NCI-H2171 treated with DMSO at 0.1 percent for 48 hours (cell line): ENCODE data around the gene EZH2.

Experiments used
- DNase-seq: peaks from one replicate; lab custom pipeline; 2025; lab: John Stamatoyannopoulos, UW

Gene EZH2

DNA sequence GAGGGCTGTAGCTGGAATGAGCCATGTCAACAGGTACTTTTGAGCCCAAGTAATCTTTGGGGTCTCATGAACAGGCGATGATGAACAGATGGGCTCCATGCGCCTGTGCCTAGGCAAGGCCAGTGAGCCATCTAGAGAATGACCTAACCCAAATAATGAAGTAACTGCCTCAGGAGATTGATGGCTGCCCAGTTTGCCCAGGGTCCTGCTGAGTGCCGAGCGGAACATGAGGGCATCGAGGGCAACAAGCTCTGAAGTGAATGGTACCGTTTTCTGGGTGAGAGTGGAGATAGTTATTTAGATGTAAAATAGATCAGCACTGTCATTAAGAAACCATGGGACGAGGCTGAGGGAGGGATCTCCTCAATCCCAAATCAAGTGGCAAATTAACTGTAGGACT, 77.9 kb downstream of the EZH2 start:
- DNase-seq = no peak

DNA sequence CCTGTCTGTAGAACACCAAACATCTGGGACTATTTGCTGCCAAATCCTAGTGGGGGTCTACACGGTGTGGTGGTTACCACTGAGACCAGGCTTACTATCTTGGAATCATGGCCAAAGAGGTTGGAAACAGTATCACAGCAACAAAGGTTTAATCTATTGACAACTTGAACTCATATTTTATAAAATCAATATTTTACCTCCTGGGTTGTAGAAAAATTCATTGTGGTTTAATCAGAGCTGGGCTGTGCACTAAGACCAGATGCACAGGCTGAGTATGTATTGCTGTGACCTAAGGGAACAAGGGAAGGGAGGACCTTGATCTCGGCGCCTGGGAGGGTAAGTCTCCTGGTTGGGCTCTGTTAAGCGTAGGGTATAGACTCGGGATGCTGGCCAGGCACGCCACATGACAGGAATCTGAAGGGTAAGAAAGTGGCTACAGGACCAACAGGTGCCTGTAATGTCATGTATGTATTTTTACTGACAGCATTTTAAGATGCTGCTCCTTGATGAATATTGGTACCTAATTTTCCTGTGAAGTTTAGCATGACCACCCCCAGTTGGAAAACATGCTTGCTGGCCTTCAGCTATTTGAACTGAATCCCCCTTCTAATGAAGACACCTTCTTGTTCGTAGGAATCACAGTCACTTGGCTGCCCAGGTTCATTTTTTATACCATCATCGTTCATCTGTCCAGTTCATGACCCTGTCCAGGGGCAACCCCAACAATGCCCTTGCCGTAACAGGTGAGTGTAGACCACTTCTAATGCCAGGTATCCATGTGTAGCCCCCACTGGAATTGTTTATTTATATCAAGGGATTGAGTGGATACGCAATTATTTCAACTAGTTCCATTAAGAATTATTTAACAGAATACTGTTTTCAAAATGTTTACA, 79.5 kb downstream of the EZH2 start:
- DNase-seq = no peak

DNA sequence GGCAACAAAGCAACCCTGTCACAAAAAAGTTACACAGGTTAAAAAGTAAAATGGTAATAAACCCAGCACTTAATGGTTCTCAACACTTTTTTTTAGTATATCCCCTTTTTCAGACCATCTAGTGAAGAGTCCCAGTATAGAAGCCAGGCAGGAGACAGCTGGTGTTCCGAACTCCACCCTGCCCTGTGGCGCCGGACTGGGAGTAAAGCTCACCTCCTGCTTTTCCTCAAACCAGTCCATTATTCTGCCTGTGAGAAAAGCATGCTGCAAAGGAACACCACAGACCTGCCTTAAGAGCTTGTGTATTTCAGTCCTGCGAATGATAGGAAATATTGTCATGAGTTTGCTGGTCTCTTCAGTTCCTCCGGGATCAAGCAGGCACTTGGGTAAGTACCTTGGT, 81.0 kb downstream of the EZH2 start:
- DNase-seq = no peak

DNA sequence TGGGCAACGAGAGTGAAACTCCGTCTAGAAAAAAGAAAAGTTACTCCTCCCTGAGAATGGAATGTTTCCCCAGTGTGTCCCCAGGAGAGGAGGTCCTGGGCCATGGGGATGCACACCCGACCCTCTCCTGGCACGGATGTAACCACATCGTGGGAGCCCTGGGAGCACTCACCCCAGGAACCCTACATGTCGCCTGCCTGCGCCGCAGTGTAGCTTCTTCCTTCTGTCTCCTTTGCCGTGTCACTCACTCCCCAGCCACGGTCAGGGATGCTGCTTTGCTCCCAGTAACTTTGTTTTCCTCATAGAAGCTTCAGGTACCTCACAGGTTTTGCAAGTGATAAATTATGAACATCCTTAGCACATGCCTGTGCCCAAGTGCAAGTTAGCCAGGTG, 82.0 kb downstream of the EZH2 start:
- DNase-seq = no peak

DNA sequence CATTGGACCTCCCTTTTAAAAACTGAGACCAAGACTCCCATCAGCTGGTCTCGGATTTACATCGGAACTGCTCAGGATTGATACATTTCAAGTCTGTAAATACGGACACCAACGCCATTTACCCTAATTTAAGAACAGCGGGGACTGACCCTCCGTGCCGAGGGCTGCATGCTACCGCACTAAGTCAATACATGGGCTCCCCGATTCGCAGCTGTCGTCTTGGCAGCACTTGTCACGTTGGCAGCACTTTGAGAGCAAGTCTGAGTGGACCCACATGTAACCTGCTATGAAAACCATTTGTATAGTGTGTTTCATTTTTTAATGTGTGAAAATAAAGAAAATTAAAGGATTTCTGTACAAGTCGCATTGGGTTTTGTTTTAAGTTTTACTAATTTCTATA, 83.4 kb downstream of the EZH2 start:
- DNase-seq = no peak

DNA sequence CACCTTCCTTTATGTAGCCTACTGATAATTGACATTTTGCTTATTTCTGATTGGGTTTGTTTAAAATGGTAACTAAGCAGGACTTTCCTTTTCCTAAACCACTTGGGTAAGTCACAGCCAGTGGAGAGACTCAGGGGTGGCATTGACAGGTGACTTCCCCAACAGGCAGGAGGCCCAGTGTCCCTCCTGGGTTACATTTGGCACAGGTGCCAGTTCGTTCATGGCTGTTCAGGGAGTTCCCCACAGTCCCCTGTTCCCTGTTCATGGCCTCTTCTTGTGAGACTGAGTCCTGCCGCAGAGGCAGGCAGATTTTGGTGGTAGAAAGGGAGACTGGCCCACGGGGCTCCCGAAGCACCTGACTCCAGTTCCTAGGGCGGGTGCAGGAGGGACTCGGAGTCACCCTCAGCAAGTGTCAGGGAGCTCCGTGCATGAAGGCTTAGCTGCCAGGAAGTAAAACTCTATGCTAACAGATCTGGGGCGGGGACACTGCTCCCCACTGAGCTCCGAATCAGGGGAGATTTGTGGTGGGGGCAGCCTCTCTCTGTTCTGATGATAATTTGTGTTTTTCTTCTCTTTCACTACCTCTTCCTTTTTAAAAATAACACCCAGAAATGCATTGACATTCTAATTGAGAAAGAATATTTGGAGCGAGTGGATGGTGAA, 84.1 kb downstream of the EZH2 start:
- DNase-seq = no peak

DNA sequence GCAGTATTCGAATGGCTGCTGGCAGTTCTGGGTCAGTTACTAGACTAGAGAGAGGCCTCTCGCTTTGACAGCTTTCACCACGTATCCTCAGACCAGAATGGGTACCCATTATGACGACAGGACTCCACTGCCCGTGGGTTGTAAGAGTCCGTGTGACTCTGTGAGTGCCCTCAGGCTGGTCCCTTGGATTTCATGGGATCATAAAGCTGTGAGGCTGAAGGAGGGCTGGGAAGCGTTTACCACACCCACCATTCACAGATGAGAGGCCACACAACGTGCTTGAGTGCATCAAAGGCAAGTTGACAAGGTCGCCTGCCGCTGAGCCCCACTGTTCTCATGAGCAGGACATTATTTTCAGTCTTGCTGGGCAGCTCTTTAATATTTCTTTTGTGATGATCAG, 87.2 kb downstream of the EZH2 start:
- no peak for DNase-seq

DNA sequence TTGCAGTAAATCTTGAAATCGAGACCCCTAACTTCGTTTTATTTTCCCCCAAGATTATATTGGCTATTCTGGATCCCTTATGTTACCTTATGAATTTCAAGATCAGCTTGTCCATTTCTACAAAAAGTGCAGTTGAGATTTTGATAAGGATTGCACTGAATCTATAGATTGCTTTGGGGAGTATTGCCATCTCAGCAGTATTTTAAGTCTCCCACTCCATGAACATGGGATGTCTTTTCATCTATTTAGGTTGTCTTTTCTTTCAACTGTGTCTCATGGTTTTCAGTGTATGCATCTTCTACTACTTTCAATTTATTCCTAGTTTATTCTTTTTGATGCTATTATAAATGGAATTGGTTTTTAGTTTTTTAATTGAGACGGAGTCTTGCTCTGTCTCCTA, 89.6 kb downstream of the EZH2 start:
- no peak for DNase-seq

DNA sequence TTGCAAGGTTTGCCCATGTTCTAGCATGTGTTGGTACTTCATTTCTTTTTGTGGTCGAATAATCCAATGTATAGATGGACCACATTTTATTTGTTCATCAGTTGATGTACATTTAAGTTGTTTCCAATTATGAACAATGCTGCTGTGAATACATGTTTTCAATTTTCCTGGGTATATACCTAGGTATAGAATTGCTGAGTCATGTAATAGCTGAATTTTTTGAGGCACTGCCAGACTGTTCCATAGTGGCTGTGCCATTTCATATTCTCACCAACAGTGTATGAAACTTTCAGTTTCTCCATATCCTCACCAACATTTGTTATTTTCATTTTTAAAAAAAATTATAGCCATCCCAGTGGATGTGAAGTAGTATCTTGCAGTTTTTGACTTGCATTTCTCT, 90.5 kb downstream of the EZH2 start:
- no peak for DNase-seq

DNA sequence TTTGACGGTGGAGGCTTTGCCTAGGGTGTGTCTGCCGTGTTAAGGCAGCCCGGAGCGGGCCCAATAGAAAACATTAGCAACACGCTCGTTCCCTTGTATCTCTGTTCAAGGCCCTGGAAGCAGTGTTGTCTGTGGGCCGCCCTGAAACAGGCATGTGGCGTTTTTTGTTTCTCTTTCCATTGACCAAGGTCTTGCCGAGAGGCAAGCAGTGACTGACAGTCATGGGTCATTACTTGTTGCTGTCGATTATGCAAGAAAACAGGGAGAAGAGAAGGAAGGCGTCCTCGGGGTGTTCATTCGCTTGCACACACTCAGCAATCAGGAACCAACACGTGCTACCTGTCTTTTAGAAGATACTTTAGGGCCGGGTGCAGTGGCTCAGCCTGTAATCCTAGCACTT, 92.5 kb downstream of the EZH2 start:
- DNase-seq = no peak

DNA sequence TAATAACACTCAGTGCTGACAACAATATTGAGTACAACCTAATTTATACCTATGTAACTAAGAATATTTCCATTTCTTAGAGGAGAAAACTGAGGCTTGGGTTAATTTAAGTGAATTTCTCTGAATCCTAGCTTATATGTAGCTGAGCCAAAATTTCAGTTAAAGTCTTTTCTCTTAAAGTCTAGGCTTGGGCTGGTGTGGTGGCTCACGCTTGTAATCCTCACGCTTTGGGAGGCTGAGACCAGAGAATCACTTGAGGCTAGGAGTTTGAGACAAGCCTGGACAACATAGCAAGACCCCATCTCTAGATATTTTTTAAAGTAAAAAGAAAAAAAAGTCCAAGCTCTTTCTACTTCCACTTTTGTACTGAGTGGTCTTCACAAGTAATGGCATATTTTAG, 93.2 kb downstream of the EZH2 start:
- no peak for DNase-seq

DNA sequence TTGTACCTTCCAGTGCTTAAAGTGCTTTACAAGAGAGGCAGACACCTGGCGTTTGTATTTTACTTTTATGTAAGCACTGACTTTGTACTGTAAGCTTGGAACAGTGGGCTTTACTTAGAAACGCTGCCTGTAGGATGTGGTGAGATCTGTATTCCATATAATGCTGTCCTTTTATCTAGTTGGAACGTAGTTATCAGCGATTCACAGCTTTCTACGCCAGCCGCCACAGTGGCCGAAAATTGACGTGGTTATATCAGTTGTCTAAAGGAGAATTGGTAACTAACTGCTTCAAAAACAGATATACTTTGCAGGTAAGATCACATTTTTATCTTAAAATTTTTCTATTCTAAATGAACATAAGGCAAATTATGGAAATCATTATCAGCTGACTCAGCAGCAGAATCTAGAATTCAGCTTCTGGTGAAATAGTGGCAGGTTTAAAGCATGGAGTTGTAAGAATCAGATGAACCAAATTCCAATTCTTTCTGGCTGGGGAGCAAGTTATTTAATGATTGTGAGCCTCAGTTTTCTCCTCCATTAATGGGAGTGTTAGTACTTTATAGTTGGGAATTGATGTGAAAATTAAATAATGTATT, 93.9 kb downstream of the EZH2 start:
- no peak for DNase-seq

DNA sequence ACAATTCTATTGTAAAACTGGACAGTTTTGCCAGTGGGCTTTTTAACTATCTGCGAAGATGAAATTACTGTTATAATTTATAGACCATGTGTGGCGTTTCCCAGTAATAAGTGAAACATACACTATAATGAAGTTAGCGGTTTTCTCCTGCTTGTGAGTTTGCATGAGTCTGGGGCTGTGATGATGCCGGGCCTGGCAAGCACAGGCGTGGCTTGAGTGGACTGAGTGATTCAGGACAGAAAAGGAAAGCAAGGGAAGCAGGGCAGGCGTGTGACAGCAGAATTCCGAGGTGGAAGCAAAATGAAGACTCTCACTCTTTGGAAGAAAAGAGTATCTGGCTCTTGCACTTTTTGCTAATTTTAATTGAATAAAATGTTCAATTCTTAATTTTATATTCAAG, 94.9 kb downstream of the EZH2 start:
- no peak for DNase-seq

DNA sequence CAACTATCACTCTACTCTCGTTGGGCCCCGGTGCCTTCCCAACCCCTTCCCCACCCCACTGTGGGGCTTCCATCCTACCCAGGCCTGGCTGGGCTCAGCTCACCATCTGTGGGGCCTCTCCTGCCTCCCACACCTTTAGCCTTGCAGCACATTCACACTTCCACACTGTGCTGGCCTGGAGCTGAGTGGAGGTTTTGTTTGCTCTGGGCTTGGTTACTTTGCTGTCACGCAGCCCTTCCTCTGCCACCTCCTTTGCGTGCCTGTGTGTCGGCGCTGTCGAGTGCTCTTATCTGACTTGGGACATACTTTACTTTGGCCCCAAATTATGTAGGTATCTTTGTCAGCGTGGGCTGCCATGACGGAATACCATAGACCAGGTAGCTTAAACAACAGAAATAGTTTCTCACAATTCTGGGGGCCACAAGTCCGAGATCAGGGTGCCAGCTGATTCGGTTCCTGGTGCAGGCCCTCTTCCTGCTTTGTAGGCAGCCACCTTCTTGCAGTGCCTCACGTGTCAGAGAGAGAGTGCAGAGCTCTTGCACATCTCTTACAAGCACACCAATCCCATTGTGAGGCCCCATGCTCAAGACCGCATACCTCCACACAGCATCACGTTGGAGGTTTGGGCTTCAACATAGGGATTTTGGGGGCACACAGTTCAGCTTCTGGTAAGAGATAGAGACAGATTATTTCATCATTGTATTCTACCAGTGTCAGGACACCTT, 96.4 kb downstream of the EZH2 start:
- no peak for DNase-seq

DNA sequence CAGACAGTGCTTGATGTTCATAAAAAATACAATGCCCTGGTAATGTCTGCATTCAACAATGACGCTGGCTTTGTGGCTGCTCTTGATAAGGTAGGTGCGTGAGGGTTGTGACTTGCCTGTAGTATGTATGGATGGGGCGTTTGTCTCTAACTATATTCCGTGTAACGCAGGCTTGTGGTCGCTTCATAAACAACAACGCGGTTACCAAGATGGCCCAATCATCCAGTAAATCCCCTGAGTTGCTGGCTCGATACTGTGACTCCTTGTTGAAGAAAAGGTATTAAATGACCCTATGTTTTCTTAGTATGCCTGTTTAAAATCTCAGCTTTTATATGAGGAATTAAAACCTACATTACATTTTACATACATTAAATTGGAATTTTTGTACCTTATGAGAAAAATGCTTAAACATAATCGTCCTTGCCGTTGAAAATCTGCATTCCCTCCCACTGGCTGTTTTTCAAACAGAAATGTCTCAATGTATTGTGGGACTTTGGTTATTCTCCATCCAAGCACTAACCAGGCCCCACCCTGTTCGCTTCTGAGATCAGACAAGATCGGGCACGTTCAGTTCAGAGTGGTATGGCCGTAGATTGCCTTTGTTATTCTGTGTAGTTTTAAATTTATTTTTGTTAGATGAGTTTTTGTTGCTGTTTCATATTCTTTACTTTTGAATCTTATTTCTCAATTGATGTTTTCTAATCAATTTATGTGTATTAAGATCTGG, 100.1 kb downstream of the EZH2 start:
- peak; percentile 77 for DNase-seq

DNA sequence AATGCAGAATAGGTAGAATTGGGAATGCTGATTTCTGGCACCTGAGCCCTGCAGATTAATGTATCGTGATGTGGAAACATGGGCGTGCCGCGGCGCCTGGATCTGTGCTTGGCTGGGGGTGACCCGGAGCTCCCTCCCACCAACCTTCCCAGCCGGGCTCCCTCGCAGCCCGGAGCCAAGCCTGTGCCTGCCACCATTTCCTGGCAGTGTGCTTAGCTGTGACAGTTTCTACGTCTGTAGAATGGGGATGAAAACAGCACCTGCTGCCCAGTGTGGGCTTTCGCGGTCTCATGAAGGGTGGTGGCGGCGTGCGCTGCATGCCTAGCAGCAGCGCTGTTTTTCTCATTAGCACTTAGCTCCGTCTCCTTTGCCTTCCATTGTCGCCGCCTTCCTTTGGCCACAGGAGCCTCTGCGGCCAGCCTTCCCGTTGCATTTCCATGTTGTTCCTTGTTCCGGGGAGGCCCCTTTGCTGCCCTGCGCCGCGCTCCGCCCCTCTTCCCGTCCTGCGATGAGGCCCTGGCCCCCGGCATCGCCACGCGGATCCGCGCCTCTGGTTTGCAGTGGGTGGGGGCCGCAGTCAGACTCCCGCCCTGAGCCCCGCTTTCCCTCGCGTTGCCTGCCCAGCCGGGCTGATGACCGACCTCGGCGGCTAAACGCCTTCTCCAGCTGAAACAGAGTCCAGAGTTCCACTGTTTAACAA, 101.2 kb downstream of the EZH2 start:
- DNase-seq = no peak

DNA sequence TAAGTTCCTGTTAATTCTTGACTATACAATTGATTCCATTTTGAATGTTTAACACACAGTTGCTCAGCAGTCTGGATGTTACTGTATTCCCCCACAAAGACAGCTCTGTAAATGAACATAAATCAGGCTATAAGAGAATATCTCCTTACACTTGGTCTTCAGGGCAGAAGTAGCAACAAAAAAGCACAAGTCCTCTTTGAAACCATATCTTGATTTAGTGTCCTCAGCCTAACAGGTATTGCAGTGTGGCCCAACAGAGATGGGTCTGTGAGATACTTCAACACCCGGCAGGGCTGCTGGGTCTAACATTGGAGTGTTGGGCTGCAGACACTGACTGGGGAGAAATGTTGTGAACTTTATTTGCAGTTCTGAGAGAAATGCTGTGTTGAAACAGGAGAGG, 109.6 kb downstream of the EZH2 start:
- no peak for DNase-seq

DNA sequence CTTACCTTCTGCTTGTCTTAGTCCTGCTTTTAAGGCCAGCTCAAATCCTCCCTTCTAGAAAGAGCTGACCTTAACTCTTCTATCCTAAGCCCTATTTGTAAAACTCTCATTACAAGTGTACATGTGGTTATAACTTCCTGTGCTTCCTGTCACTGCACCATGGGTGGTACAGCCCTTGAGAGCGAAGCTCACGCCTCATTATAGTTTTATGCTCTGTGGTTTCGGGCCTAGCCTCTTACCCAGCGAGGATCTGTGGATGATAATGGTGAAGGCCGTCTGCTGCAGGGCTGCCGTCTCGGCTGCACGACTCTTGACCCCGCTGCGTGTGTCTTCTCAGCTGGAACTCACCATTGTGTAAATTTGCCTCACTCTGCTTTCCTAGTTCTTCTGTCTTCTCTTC, 110.8 kb downstream of the EZH2 start:
- no peak for DNase-seq

DNA sequence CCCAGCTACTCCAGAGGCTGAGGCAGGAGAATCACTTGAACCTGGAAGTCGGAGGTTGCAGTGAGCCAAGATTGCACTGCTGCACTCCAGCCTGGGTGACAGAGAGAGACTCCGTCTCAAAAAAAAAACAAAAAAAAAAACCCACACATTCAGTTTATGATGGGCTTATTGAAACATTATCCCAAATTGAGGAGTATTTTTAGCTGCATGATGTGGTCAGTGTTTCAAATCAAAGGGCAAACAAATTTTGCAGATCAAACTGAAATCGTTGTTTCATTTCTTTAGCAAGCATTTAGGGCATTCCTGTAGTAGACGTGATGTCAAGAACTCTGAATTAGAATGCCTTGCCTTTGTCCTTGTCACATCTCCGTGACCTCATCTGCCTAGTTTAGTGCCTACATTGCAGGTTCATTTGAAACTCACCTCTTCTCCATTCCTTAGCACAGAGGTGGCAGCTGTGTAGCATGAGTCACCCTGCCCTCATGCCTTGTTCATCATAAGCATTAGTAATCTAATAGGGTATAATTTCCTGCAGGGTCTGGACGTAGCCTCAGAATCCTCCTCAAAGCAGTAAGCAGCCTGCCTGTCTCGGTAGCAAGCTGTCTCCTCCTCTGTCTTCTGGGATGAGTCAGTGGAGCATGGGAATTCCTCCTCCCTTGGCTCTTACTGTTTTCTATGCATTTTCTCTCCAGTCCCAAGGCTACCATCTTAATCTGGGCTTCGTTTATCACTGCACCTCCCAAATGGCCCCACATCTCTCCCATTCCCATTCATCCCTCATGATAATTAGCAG, 111.6 kb downstream of the EZH2 start:
- DNase-seq = peak; percentile 83

DNA sequence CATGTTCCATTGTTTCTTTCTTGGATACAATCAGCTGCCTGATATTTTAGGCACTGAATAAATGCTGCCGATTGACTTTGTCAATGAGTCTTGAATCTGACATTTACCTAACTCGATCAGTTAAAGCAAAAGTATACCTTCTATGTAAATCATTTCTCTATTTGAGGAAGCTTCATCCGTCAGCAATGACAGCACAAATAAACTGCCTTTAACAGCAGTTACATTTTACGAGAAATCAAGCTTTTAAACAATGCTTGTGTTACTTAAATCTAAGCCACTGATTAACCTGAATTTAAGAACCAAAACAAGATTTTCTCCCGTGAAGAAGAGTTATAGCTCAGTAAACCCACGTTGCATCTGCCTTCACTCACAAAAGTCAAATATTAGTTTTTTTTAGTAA, 114.1 kb downstream of the EZH2 start:
- DNase-seq = no peak

DNA sequence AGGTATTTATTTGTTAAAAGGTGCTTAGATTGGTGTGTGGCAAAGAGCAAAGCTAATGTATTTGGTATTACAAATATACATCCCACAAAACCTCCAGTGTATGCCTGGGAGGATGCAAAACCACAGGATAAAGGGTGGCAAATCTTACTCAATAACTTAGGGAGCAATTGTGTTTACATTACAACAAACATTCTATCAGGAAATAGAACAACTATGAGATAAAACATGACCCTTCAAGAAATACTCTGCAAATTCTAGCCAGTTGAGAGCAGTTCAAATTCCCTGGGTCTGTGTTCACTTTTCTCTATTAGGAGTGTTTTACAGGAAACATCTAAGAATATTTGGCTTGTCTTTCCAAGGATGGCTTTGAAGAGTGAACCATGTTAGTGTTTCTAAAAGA, 120.5 kb downstream of the EZH2 start:
- DNase-seq = no peak
